PFSK-1 (cell line): ENCODE measurements around the gene SLC22A23.

Experiments used
- FOXP2 ChIP-seq: optimal IDR thresholded peaks from 2 replicates; pipeline ENCODE3; 2011; ENCODE audit warnings: borderline replicate concordance, control low read depth, inconsistent platforms; ENCODE audit not compliant: insufficient read depth; ENCODE audit errors: extremely low read length, extremely low read depth
- POLR2AphosphoS5 ChIP-seq: IDR thresholded peaks from 2 replicates; pipeline ENCODE4 v1.6.1; 2012; ENCODE audit warnings: low read depth, mild to moderate bottlenecking, control low read depth, low read length, moderate library complexity
- SIN3A ChIP-seq: IDR thresholded peaks from 2 replicates; pipeline ENCODE4 v1.6.1; 2012; ENCODE audit warnings: mild to moderate bottlenecking, low read length, moderate library complexity, borderline replicate concordance; ENCODE audit not compliant: insufficient read depth
- TAF1 ChIP-seq: IDR thresholded peaks from 2 replicates; pipeline ENCODE4 v1.6.1; 2012; ENCODE audit warnings: low read length, control low read depth, borderline replicate concordance; ENCODE audit not compliant: insufficient read depth
- TF ChIP-seq, protein P1 (sequence below), 2 experiments: IDR thresholded peaks; 2 replicates each; pipeline versions ENCODE4 v1.6.1 to v1.8.0; 2011 to 2012; ENCODE audit warnings: low read depth in 2 of 2, low read length in 2 of 2, control low read depth in 1 of 2, inconsistent platforms in 1 of 2, mild to moderate bottlenecking in 1 of 2, moderate library complexity in 1 of 2; ENCODE audit not compliant: insufficient read depth in 1 of 2

Gene SLC22A23

DNA sequence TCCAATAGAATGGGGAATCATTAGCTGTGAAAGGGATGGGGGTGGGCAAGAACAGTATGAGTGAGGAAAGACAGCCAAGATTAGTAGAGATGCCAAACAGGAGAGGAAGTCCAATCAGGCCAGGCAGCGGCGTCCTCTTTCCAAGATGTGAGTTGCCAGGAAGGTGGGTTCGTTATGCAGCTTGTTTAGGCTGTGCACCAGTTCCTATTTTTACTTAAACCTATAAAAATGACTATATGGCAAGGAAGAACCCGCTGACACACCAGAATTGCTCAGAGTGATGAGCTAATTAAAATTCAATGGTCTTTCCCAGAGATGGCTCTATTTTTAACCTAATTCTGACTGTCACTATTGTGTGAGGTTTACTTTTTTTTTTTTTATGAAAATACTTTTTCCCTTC is 88.2 kb downstream of the SLC22A23 start:
- no peak for TF ChIP-seq SIN3A
- no peak for TF ChIP-seq TAF1
- TF ChIP-seq POLR2AphosphoS5 = no peak
- TF ChIP-seq, protein P1, sequence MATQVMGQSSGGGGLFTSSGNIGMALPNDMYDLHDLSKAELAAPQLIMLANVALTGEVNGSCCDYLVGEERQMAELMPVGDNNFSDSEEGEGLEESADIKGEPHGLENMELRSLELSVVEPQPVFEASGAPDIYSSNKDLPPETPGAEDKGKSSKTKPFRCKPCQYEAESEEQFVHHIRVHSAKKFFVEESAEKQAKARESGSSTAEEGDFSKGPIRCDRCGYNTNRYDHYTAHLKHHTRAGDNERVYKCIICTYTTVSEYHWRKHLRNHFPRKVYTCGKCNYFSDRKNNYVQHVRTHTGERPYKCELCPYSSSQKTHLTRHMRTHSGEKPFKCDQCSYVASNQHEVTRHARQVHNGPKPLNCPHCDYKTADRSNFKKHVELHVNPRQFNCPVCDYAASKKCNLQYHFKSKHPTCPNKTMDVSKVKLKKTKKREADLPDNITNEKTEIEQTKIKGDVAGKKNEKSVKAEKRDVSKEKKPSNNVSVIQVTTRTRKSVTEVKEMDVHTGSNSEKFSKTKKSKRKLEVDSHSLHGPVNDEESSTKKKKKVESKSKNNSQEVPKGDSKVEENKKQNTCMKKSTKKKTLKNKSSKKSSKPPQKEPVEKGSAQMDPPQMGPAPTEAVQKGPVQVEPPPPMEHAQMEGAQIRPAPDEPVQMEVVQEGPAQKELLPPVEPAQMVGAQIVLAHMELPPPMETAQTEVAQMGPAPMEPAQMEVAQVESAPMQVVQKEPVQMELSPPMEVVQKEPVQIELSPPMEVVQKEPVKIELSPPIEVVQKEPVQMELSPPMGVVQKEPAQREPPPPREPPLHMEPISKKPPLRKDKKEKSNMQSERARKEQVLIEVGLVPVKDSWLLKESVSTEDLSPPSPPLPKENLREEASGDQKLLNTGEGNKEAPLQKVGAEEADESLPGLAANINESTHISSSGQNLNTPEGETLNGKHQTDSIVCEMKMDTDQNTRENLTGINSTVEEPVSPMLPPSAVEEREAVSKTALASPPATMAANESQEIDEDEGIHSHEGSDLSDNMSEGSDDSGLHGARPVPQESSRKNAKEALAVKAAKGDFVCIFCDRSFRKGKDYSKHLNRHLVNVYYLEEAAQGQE (IDR thresholded peaks at IDR 0.05; ENCODE audit: insufficient read depth in 1 of 2, low read depth in 2 of 2, low read length in 2 of 2) = no peak
- TF ChIP-seq FOXP2 = no peak

DNA sequence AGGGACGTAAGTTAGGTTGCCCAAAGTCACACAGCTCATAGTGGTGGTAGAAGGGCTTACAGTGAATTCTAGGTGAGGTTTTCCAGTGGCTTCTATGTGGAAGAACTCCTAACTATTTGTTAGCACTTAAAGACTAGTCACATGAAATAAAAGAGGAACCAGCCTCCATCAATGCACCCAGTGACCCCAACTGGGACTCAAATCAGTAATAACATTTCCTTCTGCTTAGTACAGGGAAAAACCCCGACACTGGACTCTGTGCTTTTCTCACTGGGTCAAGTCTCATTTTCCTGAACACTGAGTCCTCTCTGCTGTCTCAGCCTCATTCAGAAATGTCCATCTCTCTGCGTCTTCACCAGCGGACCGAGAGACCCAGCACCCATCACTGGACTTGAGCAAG is 89.2 kb downstream of the SLC22A23 start:
- TF ChIP-seq, protein P1 (IDR thresholded peaks at IDR 0.05; ENCODE audit: insufficient read depth in 1 of 2, low read depth in 2 of 2, low read length in 2 of 2) = no peak
- no peak for TF ChIP-seq SIN3A
- no peak for TF ChIP-seq FOXP2
- no peak for TF ChIP-seq TAF1
- no peak for TF ChIP-seq POLR2AphosphoS5

DNA sequence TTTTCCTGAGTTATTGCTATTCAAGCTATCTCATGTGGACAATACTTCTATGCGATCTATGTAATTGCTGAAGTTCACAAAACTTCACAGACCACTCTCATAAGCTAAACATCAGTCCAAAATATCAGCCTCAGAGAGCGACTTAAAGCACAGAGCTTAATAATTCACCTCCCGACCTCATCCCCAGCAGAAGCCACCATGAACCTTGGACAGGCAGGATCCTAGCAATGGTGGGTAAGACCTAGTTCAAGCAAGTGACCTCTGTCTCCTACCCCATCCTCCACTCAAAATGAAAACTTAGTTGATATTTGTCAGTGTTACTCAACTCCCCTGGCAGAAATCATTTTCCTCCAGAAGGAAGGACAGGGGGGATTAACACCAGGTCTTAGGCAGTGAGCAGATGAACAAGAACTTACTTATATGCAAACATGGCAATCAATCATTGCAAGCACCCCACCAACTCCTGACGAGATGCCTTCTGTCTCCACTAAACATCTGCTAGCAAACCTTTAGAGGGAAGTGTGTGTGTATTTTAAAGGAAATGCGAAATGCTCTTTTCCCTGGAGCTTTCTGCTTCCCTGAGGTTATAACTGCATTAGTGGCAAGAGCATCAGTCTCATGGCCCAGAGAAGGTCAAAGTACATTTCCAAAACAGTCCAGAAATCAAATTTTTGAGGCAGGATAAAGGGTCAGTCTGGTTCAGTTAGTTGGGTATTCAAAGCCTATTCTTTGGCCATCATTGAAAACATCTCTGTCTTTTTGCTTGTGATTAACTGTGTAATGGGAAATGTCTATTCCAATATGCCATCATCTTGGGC is 90.0 kb downstream of the SLC22A23 start:
- TF ChIP-seq SIN3A = no peak
- TF ChIP-seq TAF1 = no peak
- no peak for TF ChIP-seq FOXP2
- TF ChIP-seq POLR2AphosphoS5 = no peak
- TF ChIP-seq, protein P1 (IDR thresholded peaks at IDR 0.05; ENCODE audit: insufficient read depth in 1 of 2, low read depth in 2 of 2, low read length in 2 of 2) = no peak

DNA sequence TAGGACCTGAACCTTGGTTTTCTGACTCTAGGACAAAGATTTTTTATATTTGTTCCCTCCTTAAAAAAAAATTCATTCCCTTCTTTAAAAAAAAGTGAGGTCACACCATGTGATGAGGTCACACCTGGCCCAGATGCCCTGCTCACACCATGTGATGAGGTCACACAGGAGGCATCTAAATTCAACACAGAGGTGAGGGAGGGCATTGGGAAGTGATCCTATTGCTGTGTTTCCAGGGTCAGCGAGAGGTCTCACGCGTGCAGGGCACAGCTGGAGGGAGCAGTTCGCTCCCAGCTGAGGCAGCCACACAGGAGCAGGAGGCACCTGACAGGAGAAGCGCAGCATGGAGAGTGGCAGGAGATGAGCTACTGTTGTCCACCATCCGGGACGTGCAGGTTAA is 92.5 kb downstream of the SLC22A23 start:
- TF ChIP-seq, protein P1 (IDR thresholded peaks at IDR 0.05; ENCODE audit: insufficient read depth in 1 of 2, low read depth in 2 of 2, low read length in 2 of 2) = no peak
- no peak for TF ChIP-seq FOXP2
